Stimulated activated CD8-positive, alpha-beta memory T cell treated with anti-CD3 and anti-CD28 coated beads, Interleukin-12 subunit alpha, Interleukin-12 subunit beta, amount 100 ng/mL, for 24 hours (primary cell): ENCODE measurements around the gene IDH2.

ENCODE experiments used
- DNase-seq: peaks from one replicate; pipeline ENCODE4 v3.0.0-alpha.2; 2020; ENCODE audit errors: extremely low read depth

Gene IDH2

GRCh38 chr15:90043530-90044010 is 58.7 kb downstream of the IDH2 start:
- DNase-seq, result no peak

- DNase-seq, result no peak
Measured at GRCh38 chr15:90042766-90043529, 59.3 kb downstream of the IDH2 start.

DNA sequence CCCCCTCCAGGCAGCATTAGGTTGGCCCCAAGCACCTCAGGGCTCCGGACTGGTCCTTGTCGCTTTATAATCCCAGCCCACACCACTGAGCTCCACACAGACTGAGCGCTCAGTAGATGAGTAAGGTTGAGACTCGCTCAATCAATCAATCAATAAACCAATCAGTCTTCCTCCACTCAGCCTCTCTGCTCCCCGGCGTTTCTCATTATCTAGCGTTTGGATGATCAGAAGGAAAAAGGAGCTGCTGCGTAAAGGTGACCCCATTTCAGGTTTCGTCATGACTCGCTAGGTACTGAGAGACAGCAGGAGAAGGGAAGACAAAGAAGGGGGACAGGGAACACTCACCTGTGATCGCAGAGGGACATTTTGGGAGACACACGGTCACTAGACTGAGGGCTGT is 59.9 kb downstream of the IDH2 start:
- DNase-seq, result no peak

- DNase-seq, result no peak
Measured at GRCh38 chr15:90040618-90041017, 61.6 kb downstream of the IDH2 start.

DNA sequence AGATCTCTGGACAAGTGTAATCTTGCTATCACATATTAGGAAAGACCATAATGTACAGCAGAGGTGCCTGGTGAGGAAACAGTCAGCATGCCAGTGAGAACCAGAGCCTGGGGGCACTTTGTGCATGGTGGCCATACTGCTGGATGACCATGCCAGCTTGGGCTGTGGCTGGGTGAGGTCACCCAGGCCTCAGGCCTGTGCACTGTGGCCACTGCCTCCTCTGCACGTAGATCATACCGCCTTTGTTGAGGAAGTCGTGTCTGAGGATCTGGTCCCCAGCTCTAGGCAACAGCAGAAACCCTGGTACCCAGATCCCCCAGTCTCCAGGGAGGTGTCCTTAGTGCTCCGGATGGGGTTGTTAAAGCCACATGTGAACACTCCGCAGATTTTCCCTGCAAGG is 62.3 kb downstream of the IDH2 start:
- no peak for DNase-seq

- DNase-seq, result no peak
Measured at GRCh38 chr15:90038632-90039095, 63.6 kb downstream of the IDH2 start.

DNA sequence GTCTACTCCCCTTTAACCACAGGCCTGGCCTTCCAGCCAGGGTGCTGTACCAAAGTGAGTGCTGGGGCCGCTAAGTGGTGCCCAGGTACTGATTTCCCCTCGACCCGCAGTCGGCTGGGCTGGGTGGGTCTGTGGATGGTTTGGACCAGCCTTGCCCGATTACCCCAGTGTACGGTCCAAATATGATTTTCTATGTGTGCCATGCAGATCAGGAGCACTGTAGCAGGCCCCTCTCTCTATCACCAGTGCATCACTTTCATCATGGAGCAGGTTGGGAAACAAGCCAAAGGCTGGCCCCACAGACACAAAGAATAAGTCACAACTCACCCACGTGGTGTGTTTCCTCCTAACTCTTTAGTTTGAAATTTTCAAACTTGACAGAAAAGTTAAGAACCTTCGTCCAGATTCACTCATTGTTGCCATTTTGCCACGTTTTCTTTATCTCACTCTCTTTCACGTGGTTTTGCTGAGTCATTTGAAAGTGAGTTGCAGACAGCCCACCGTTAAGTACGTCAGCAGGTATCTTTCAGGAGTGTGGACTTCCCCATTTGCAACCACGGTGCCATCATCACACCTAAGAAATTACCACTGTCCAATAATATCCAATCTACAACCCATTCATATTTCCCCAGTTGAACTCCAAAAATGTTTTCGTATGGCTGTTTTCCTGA is 64.2 kb downstream of the IDH2 start:
- peak; percentile 31 for DNase-seq

DNA sequence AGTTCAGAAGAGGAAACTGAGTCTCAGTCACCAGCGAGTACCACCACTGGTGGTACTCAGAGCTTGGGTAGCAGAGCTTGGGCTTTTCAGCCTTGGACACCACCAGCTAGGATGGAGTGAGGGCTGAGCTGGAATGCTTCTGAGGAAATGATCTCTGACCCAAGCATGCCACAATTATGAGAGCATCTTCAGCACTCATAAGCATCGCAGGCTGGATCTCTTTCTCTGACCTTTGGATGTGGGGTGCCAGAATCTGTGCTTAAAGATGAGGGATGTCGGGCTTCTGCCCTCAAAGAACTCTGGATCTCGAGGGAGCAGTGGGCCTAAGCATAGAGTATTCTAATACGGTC is 64.8 kb downstream of the IDH2 start:
- no peak for DNase-seq

- DNase-seq, result no peak
Measured at GRCh38 chr15:90036806-90037510, 65.3 kb downstream of the IDH2 start.

GRCh38 chr15:90036343-90036742 is 65.9 kb downstream of the IDH2 start:
- DNase-seq, result no peak

DNA sequence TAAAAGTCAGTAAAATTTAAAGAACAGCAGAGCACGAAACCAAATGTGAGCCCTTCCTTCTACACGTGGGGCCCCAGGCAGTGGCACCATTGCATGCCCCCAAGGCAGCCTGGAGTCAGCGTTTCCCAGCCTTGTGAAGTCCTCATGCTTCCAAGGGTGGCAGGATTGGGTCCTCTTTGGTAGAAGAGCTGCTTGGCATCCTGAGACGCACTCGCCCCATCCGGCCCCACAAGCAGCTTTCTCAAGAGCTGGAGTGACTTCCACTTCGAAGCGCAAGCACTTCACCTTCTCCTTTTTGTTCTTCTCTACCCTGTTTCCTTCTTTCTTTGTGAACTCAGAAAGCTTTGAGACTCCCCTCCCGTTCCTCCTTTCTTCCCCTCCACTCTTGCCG is 66.4 kb downstream of the IDH2 start:
- DNase-seq, result no peak

- no peak for DNase-seq
Measured at GRCh38 chr15:90035095-90035839, 67.0 kb downstream of the IDH2 start.

DNA sequence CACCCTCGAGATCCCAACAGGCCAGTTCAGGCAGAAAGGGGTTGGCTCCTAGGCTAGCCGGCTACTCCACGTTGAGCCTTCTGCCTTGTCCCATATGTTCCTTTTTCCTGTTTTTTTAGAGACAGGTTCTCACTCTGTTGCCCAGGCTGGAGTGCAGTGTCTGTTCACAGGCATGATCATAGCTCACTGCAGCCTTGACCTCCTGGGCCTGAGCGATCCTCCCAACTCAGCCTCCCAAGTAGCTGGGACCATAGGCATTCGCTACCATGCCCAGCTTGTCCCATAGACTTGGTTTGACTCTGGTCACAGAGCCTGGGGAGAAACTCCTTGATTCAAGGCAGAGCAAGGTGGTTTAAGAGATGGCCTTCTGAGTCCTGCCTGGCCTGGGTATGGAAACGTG is 68.8 kb downstream of the IDH2 start:
- DNase-seq, result no peak
